OCI-LY1 (cell line): ENCODE data around the gene SLC22A7.

Experiments
- H2AFZ ChIP-seq: fragments of 200-600 bp; sonication (generic), shearing (Covaris generic); 2 replicates; pipeline ENCODE4 v1.6.0; 2014; ENCODE audit warnings: antibody characterized with exemption, mild to moderate bottlenecking, low read length
- H3F3A ChIP-seq: fragments of 200-600 bp; sonication (generic), shearing (Covaris generic); 2 replicates; pipeline ENCODE4 v1.6.0; 2014; ENCODE audit warnings: mild to moderate bottlenecking, antibody characterized with exemption, low read length, moderate library complexity; ENCODE audit not compliant: insufficient read depth
- H3K27ac ChIP-seq: fragments of 200-600 bp; sonication (generic); 2 replicates; pipeline ENCODE4 v1.5.1; 2014; ENCODE audit warnings: low read length, mixed run types, mild to moderate bottlenecking, low read depth; ENCODE audit not compliant: poor library complexity, severe bottlenecking
- H3K27me3 ChIP-seq: fragments of 200-600 bp; sonication (generic); 2 replicates; pipeline ENCODE4 v1.6.0; 2014; ENCODE audit warnings: antibody characterized with exemption, mild to moderate bottlenecking, low read length, moderate library complexity; ENCODE audit not compliant: insufficient read depth
- H3K36me3 ChIP-seq: fragments of 200-600 bp; sonication (generic); 2 replicates; pipeline ENCODE4 v1.6.1; 2014; ENCODE audit warnings: mild to moderate bottlenecking, antibody characterized with exemption, low read length, moderate library complexity, mixed read lengths; ENCODE audit not compliant: insufficient read depth
- H3K4me1 ChIP-seq: fragments of 200-600 bp; sonication (generic); 2 replicates; pipeline ENCODE4 v1.5.1; 2014; ENCODE audit warnings: mild to moderate bottlenecking, low read length, moderate library complexity; ENCODE audit not compliant: insufficient read depth, severe bottlenecking
- H3K4me2 ChIP-seq: fragments of 200-600 bp; sonication (generic), shearing (Covaris generic); 2 replicates; pipeline ENCODE4 v1.6.1; 2014; ENCODE audit warnings: low read length
- H3K4me3 ChIP-seq: fragments of 200-600 bp; sonication (generic); 2 replicates; pipeline ENCODE4 v1.5.1; 2014; ENCODE audit warnings: low read length, low read depth, mild to moderate bottlenecking, mixed read lengths; ENCODE audit not compliant: poor library complexity, severe bottlenecking
- H3K79me2 ChIP-seq: fragments of 200-600 bp; shearing (Covaris generic); 2 replicates; pipeline ENCODE4 v1.6.1; 2016; ENCODE audit warnings: mixed run types, low read length, mixed read lengths; ENCODE audit not compliant: insufficient read depth
- H3K9ac ChIP-seq: fragments of 200-600 bp; sonication (generic), shearing (Covaris generic); 2 replicates; pipeline ENCODE4 v1.6.1; 2014; ENCODE audit warnings: mild to moderate bottlenecking, low read length, mixed read lengths
- H3K9me2 ChIP-seq: fragments of 200-600 bp; sonication (generic), shearing (Covaris generic); 2 replicates; pipeline ENCODE4 v1.6.1; 2014; ENCODE audit warnings: low read depth, mild to moderate bottlenecking, low read length, mixed read lengths
- H3K9me3 ChIP-seq: fragments of 200-600 bp; shearing (Covaris generic); 2 replicates; pipeline ENCODE4 v1.6.1; 2014; ENCODE audit warnings: low read length, mixed read lengths
- H4K20me1 ChIP-seq: fragments of 200-600 bp; sonication (generic), shearing (Covaris generic); 2 replicates; pipeline ENCODE4 v1.6.0; 2016; ENCODE audit warnings: mild to moderate bottlenecking, low read length; ENCODE audit not compliant: insufficient read depth
- CTCF ChIP-seq: fragments of 200-600 bp; sonication (generic), shearing (Covaris generic); IDR thresholded peaks from 2 replicates; pipeline ENCODE4 v1.5.1; 2017; ENCODE audit warnings: mild to moderate bottlenecking, antibody characterized with exemption, low read length, moderate library complexity, mixed read lengths
- EZH2 ChIP-seq: fragments of 200-600 bp; sonication (generic), shearing (Covaris generic); IDR thresholded peaks from 2 replicates; pipeline ENCODE4 v1.8.0; 2017; ENCODE audit warnings: borderline replicate concordance, mixed run types, mild to moderate bottlenecking, antibody characterized with exemption, low read length, moderate library complexity, mixed read lengths

SLC22A7 gene

GRCh38 chr6:43277643-43278523 is 20.2 kb upstream of the SLC22A7 start:
- Histone ChIP-seq H3K9me2 (no peaks in the 10 kb centered on the region), H2AFZ (no peak overlapping the region), H3K27me3 (peaks cover 10% of the 10 kb centered on the region; the same call in 1 of the 2 replicates), H3K9me3 (no peaks in the 10 kb centered on the region), H3K4me1 (no peaks in the 10 kb centered on the region), H3K4me2 (no peak overlapping the region), H3K36me3 (no peaks in the 10 kb centered on the region), H3K4me3 (no peak overlapping the region), H3K79me2 (no peaks in the 10 kb centered on the region), H3K27ac (no peak overlapping the region), H4K20me1 (no peaks in the 10 kb centered on the region), H3F3A (no peaks in the 10 kb centered on the region), H3K9ac (no peak overlapping the region)
- no peak for TF ChIP-seq EZH2
- TF ChIP-seq CTCF: no peak

GRCh38 chr6:43278524-43279078 is 19.5 kb upstream of the SLC22A7 start:
- no peaks in the 10 kb centered on the region for H3K9me3 ChIP-seq
- H3F3A ChIP-seq: no peaks in the 10 kb centered on the region
- H4K20me1 ChIP-seq: no peaks in the 10 kb centered on the region
- H3K4me1 ChIP-seq: no peaks in the 10 kb centered on the region
- no peak overlapping the region for H3K27ac ChIP-seq
- TF ChIP-seq EZH2: no peak
- H3K4me2 ChIP-seq: no peak overlapping the region
- H3K36me3 ChIP-seq: no peaks in the 10 kb centered on the region
- peaks cover 10% of the 10 kb centered on the region; the same call in 1 of the 2 replicates for H3K27me3 ChIP-seq
- no peaks in the 10 kb centered on the region for H3K79me2 ChIP-seq
- H2AFZ ChIP-seq: no peak overlapping the region
- no peak overlapping the region for H3K4me3 ChIP-seq
- no peaks in the 10 kb centered on the region for H3K9me2 ChIP-seq
- H3K9ac ChIP-seq: no peak overlapping the region

- no peak overlapping the region for H3K4me2 ChIP-seq
- no peaks in the 10 kb centered on the region for H3K4me1 ChIP-seq
- H3K9me2 ChIP-seq: no peaks in the 10 kb centered on the region
Measured at GRCh38 chr6:43280234-43280633, 17.8 kb upstream of the SLC22A7 start.

More at GRCh38 chr6:43280234-43280633, 17.8 kb upstream of the SLC22A7 start:
- H3K27me3 ChIP-seq: peaks cover 10% of the 10 kb centered on the region; the same call in 1 of the 2 replicates
- H3F3A ChIP-seq: no peaks in the 10 kb centered on the region
- H2AFZ ChIP-seq: no peak overlapping the region
- TF ChIP-seq CTCF (no peak), EZH2 (no peak)
- H3K9me3 ChIP-seq: no peaks in the 10 kb centered on the region
- no peak overlapping the region for H3K27ac ChIP-seq
- H3K36me3 ChIP-seq: no peaks in the 10 kb centered on the region
- H3K4me3 ChIP-seq: no peak overlapping the region
- H3K9ac ChIP-seq: no peak overlapping the region
- H4K20me1 ChIP-seq: no peaks in the 10 kb centered on the region
- no peaks in the 10 kb centered on the region for H3K79me2 ChIP-seq
